H1 (cell line): ENCODE results near the gene HNRNPH3. TPM values are rescaled to one million over a fixed set of nuclear protein-coding genes. Genes with fewer than 3 reads are reported as not detected.

Source experiments
- SAP30 ChIP-seq: fragments of 300-600 bp; sonication (generic); IDR thresholded peaks from 2 replicates; pipeline ENCODE4 v1.7.1; 2012; ENCODE audit warnings: low read length, moderate library complexity, mild to moderate bottlenecking, inconsistent platforms; ENCODE audit not compliant: insufficient read depth, insufficient replicate concordance
- polyA plus RNA-seq, 7 experiments: library from polyadenylated mRNA; depleted of rRNA in 3 of 7; stranded (reverse) in 5 of 7; unstranded in 2 of 7; fragments of >200 nt in 5 of 7; fragments of 200-250 nt in 2 of 7; gene quantifications; 1 replicate in 5 of 7; 2 replicates in 1 of 7; 4 replicates in 1 of 7; pipeline versions ENCODE4 v1.2.1 to v1.2.3, GENCODE V29; 2011 to 2013; ENCODE audit warnings: missing spikeins in 2 of 7, mixed read lengths in 2 of 7
- total RNA-seq: library from RNA; stranded (reverse); fragmentation: NEBNext Ultra II Directional; extraction: Animal tissue kit (Norgen Biotek cat#: 25700); gene quantifications from 2 replicates; pipeline ENCODE4 v1.2.1, GENCODE V29; 2021

HNRNPH3 gene
- total and polyA plus RNA-seq, 2 of the 8 experiments (the other 6 are each of a cell fraction or from before 2014, with no cell fraction given), result 63.2 to 230 TPM

- no peak for TF ChIP-seq SAP30
- TF ChIP-seq, all 59 proteins: peak for 0
Measured at GRCh38 chr10:68296843-68297663, 34.8 kb upstream of the HNRNPH3 start (continued).
